GM18858 (cell line): ENCODE results near the gene TMEM232.

ENCODE experiments used
- ATAC-seq: cut with Tn5 transposase; IDR thresholded peaks from one replicate; pipeline ENCODE4 v1.9.1; 2021; ENCODE audit not compliant: unreplicated experiment

Gene TMEM232

GRCh38 chr5:110634475-110634874 lies 92.0 kb downstream of the TMEM232 start:
- ATAC-seq, result no peak

- no peak for ATAC-seq
Observed at GRCh38 chr5:110631236-110631635, 95.2 kb downstream of the TMEM232 start.

- ATAC-seq, result no peak
Observed at GRCh38 chr5:110630350-110630749, 96.1 kb downstream of the TMEM232 start.

- ATAC-seq, result no peak
Observed at GRCh38 chr5:110625376-110625999, 101.0 kb downstream of the TMEM232 start.

- no peak for ATAC-seq
Observed at GRCh38 chr5:110623874-110624273, 102.6 kb downstream of the TMEM232 start.

GRCh38 chr5:110618941-110619340 lies 107.5 kb downstream of the TMEM232 start:
- ATAC-seq, result no peak

GRCh38 chr5:110616009-110616408 lies 110.5 kb downstream of the TMEM232 start:
- no peak for ATAC-seq

GRCh38 chr5:110612794-110613247 lies 113.7 kb downstream of the TMEM232 start:
- no peak for ATAC-seq

- ATAC-seq, result no peak
Observed at GRCh38 chr5:110611817-110612216, 114.7 kb downstream of the TMEM232 start.

GRCh38 chr5:110594866-110595265 lies 131.6 kb downstream of the TMEM232 start:
- no peak for ATAC-seq

GRCh38 chr5:110590187-110590586 lies 136.3 kb downstream of the TMEM232 start:
- peak; percentile 69 for ATAC-seq

GRCh38 chr5:110588286-110588980 lies 138.0 kb downstream of the TMEM232 start:
- no peak for ATAC-seq

GRCh38 chr5:110580625-110581024 lies 145.8 kb downstream of the TMEM232 start:
- no peak for ATAC-seq

- no peak for ATAC-seq
Observed at GRCh38 chr5:110572729-110573128, 153.7 kb downstream of the TMEM232 start.

- no peak for ATAC-seq
Observed at GRCh38 chr5:110562191-110562590, 164.3 kb downstream of the TMEM232 start.

- no peak for ATAC-seq
Observed at GRCh38 chr5:110561510-110561909, 165.0 kb downstream of the TMEM232 start.

GRCh38 chr5:110549301-110549700 lies 177.2 kb downstream of the TMEM232 start:
- ATAC-seq, result no peak

GRCh38 chr5:110548171-110548570 lies 178.3 kb downstream of the TMEM232 start:
- ATAC-seq, result no peak

- no peak for ATAC-seq
Observed at GRCh38 chr5:110547495-110547894, 179.0 kb downstream of the TMEM232 start.

GRCh38 chr5:110545716-110546115 lies 180.8 kb downstream of the TMEM232 start:
- no peak for ATAC-seq

GRCh38 chr5:110544603-110545002 lies 181.9 kb downstream of the TMEM232 start:
- no peak for ATAC-seq

- no peak for ATAC-seq
Observed at GRCh38 chr5:110542949-110543348, 183.5 kb downstream of the TMEM232 start.
